ENCODE data around the gene CRYBG1.

DNA sequence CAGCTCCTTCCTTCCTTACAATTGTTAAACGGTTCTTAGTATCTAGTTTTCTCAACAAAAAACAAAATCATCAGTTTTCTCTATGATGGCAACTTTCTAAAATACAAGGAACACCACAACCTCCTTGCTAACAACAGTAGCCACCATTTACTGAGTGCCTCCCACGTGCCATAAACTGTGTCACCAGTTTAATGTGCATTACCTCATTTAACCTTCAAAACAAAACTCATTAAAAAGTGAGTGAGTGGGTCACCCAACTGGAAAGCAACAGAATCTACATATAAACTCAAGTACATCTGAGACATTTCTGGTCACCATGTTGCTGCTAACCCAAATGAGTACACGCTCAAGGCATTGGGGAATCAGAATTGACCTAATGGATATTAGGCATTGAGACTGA, 257.8 kb downstream of the CRYBG1 start:
- TF ChIP-seq, protein P1, sequence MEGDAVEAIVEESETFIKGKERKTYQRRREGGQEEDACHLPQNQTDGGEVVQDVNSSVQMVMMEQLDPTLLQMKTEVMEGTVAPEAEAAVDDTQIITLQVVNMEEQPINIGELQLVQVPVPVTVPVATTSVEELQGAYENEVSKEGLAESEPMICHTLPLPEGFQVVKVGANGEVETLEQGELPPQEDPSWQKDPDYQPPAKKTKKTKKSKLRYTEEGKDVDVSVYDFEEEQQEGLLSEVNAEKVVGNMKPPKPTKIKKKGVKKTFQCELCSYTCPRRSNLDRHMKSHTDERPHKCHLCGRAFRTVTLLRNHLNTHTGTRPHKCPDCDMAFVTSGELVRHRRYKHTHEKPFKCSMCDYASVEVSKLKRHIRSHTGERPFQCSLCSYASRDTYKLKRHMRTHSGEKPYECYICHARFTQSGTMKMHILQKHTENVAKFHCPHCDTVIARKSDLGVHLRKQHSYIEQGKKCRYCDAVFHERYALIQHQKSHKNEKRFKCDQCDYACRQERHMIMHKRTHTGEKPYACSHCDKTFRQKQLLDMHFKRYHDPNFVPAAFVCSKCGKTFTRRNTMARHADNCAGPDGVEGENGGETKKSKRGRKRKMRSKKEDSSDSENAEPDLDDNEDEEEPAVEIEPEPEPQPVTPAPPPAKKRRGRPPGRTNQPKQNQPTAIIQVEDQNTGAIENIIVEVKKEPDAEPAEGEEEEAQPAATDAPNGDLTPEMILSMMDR (IDR thresholded peaks at IDR 0.05; ENCODE audit: insufficient read depth, low read length) = no peak
- no peak for TF ChIP-seq POLR2AphosphoS5 (IDR thresholded peaks at IDR 0.05; ENCODE audit: low read depth)
- TF ChIP-seq SPI1 (IDR thresholded peaks at IDR 0.05; ENCODE audit: borderline replicate concordance, low read depth) = no peak
- TF ChIP-seq, protein P2, sequence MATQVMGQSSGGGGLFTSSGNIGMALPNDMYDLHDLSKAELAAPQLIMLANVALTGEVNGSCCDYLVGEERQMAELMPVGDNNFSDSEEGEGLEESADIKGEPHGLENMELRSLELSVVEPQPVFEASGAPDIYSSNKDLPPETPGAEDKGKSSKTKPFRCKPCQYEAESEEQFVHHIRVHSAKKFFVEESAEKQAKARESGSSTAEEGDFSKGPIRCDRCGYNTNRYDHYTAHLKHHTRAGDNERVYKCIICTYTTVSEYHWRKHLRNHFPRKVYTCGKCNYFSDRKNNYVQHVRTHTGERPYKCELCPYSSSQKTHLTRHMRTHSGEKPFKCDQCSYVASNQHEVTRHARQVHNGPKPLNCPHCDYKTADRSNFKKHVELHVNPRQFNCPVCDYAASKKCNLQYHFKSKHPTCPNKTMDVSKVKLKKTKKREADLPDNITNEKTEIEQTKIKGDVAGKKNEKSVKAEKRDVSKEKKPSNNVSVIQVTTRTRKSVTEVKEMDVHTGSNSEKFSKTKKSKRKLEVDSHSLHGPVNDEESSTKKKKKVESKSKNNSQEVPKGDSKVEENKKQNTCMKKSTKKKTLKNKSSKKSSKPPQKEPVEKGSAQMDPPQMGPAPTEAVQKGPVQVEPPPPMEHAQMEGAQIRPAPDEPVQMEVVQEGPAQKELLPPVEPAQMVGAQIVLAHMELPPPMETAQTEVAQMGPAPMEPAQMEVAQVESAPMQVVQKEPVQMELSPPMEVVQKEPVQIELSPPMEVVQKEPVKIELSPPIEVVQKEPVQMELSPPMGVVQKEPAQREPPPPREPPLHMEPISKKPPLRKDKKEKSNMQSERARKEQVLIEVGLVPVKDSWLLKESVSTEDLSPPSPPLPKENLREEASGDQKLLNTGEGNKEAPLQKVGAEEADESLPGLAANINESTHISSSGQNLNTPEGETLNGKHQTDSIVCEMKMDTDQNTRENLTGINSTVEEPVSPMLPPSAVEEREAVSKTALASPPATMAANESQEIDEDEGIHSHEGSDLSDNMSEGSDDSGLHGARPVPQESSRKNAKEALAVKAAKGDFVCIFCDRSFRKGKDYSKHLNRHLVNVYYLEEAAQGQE (IDR thresholded peaks at IDR 0.05; ENCODE audit: insufficient replicate concordance, low read depth) = no peak
- TF ChIP-seq GABPA (IDR thresholded peaks at IDR 0.05; ENCODE audit: low read depth) = no peak
